ENCODE results near the gene EIF3K. TPM values are rescaled to one million over a fixed set of nuclear protein-coding genes. Genes with fewer than 3 reads are reported as not detected.
A peak's percentile ranks its signal among the peaks of the same experiment; 100 is the strongest.

Gene EIF3K
- total RNA-seq, 4 donors from 2014 or later: 417 to 543 (median 453) TPM

DNA sequence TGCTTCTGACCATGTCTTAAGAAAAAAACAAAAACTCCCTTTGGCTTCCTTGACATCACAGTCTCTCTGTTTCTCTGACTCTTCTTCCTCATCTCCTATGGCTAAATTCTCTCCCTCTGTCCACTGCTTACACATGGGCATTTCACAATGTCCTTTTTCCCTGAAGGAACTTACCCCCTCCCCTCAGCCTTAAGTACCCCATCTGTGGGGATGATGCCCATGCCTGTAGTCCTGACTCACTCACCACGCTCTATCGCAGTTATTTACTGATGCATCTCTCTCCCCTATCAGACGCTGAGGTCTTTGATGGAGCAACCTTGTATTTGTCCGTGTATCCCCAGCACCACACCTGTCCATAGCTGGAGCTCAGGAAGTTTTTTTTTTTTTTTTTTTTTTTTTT is 60.9 kb downstream of the EIF3K start:
- TF ChIP-seq, protein P1, sequence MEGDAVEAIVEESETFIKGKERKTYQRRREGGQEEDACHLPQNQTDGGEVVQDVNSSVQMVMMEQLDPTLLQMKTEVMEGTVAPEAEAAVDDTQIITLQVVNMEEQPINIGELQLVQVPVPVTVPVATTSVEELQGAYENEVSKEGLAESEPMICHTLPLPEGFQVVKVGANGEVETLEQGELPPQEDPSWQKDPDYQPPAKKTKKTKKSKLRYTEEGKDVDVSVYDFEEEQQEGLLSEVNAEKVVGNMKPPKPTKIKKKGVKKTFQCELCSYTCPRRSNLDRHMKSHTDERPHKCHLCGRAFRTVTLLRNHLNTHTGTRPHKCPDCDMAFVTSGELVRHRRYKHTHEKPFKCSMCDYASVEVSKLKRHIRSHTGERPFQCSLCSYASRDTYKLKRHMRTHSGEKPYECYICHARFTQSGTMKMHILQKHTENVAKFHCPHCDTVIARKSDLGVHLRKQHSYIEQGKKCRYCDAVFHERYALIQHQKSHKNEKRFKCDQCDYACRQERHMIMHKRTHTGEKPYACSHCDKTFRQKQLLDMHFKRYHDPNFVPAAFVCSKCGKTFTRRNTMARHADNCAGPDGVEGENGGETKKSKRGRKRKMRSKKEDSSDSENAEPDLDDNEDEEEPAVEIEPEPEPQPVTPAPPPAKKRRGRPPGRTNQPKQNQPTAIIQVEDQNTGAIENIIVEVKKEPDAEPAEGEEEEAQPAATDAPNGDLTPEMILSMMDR (IDR thresholded peaks at IDR 0.05): no peak
- no peak for TF ChIP-seq POLR2A (IDR thresholded peaks at IDR 0.05)
- intact Hi-C loops (cut with DNase I; ENCODE audit: low total_unique reads): no loop called here
- no peak for DNase-seq (ENCODE audit: low spot score in 2 of 2)
- H3K4me3 ChIP-seq (ENCODE audit: low read depth, poor library complexity, severe bottlenecking): no peak overlapping the region
- 64 to 67% methylated on average over 4 of the region's 4 CpGs for WGBS, 2 donors

GRCh38 chr19:38682195-38682867 is 63.3 kb downstream of the EIF3K start:
- intact Hi-C loops (cut with DNase I; ENCODE audit: low total_unique reads): no loop called here
- 91% methylated on average over 11 of the region's 11 CpGs for WGBS, 2 donors
- no peak for DNase-seq (ENCODE audit: low spot score in 2 of 2)
- no peak overlapping the region for H3K4me3 ChIP-seq (ENCODE audit: low read depth, poor library complexity, severe bottlenecking)
- no peak for TF ChIP-seq POLR2A (IDR thresholded peaks at IDR 0.05)
- TF ChIP-seq, protein P1 (IDR thresholded peaks at IDR 0.05): no peak

DNA sequence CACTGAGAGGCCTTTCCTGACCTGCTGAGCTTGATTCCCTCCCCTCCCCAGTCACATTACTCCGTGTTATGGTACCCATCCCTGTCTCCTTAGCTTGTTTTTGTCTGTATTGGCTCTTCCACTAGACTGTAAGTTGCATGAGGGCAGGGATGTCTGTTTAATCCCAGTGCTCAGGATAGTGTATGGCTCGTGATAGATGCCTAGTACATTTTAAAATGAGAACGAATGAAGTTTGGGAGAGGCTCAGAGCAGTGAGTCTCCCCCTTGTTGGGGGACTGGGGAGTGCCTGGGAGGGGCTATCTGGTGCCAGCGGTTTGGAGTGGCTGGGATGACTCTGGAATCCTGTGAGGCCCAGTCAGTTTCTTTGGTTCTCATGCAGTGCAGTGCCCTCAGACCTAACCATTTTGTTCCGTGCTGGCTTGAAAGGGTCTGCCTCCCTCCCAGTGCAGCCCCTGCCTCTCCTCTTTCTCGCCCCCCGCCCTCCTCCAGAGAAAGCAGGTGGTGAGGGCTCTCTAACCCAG is 63.9 kb downstream of the EIF3K start:
- TF ChIP-seq POLR2A (IDR thresholded peaks at IDR 0.05): no peak
- TF ChIP-seq, protein P1 (IDR thresholded peaks at IDR 0.05): no peak
- 69 to 70% methylated on average over 7 of the region's 7 CpGs for WGBS, 2 donors
- DNase-seq (ENCODE audit: low spot score in 2 of 2): no peak
- no peak overlapping the region for H3K4me3 ChIP-seq (ENCODE audit: low read depth, poor library complexity, severe bottlenecking)
- intact Hi-C loops (cut with DNase I; ENCODE audit: low total_unique reads): no loop called here

DNA sequence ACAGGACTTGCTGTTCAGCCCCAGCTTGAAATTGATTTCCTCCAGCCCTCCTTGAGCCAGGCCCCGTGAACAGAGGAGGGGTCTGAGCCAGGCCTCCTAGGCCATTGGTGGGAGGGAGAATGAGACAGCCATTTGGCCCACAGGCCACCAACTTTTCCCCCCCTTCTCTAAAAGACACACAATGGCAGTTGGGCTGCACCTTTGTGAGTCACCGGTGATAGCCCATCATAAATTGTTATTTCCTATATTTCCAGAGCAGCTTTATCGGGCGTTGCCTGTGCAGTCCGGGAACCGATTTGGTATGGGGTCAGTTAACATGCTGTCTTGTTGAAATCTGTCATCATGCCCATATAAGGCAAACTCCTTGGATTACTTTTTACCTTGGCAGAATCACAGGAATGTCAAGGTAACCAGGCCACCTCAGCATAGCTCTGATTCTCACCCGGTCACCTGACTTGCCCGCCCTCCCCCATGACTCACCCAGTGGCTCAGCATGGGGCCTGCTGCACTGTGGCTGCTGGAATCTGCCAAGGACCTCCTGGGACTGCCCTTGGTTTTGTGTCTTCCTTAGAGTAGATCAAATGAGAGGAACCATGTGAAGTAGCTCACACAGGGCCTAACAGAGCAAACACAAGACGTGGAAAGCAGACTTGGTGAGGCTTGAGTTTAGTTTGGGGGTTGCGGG is 64.5 kb downstream of the EIF3K start:
- intact Hi-C loops (cut with DNase I; ENCODE audit: low total_unique reads): no loop called here
- WGBS, 2 donors: 23 to 24% methylated on average over 10 of the region's 10 CpGs
- TF ChIP-seq, protein P1 (IDR thresholded peaks at IDR 0.05): no peak
- no peak for TF ChIP-seq POLR2A (IDR thresholded peaks at IDR 0.05)
- no peak overlapping the region for H3K4me3 ChIP-seq (ENCODE audit: low read depth, poor library complexity, severe bottlenecking)
- peak; percentile 81 to 95 for DNase-seq (ENCODE audit: low spot score in 2 of 2)

- intact Hi-C loops (cut with DNase I; ENCODE audit: low total_unique reads): no loop called here
- DNase-seq (ENCODE audit: low spot score in 2 of 2): peak; percentile 67 to 94
- WGBS, 2 donors: 14 to 21% methylated on average over 7 of the region's 7 CpGs
Measured at GRCh38 chr19:38684078-38684861, 65.3 kb downstream of the EIF3K start.

More at GRCh38 chr19:38684078-38684861, 65.3 kb downstream of the EIF3K start:
- no peak for TF ChIP-seq POLR2A (IDR thresholded peaks at IDR 0.05)
- TF ChIP-seq, protein P1 (IDR thresholded peaks at IDR 0.05): no peak
- no peak overlapping the region for H3K4me3 ChIP-seq (ENCODE audit: low read depth, poor library complexity, severe bottlenecking)
